OCI-LY7 (cell line): ENCODE data around the gene PIH1D1. TPM values are rescaled to one million over a fixed set of nuclear protein-coding genes. Genes with fewer than 3 reads are reported as not detected.

Source experiments
- Bru-seq: library from RNA; stranded (reverse); fragments of 400-500 nt; gene quantifications from one replicate; lab custom pipeline; 2021; lab: Mats Ljungman, UMichigan
- BruChase-seq, 2 experiments: library from RNA; stranded (reverse); fragments of 400-500 nt; gene quantifications; one replicate each; lab custom pipeline; 2021; lab: Mats Ljungman, UMichigan
- BruUV-seq: library from RNA; stranded (reverse); fragments of 400-500 nt; replicated peaks from 2 replicates; lab custom pipeline; 2021; lab: Mats Ljungman, UMichigan
- CTCF ChIA-PET: fragments of 300-600 bp; sonication (Branson Sonifier 250); formaldehyde crosslinking; loops from one replicate; lab custom pipeline; 2022; ENCODE audit warnings: antibody characterized with exemption; ENCODE audit not compliant: unreplicated experiment; lab: Charles Lee
- POLR2A ChIA-PET: fragments of 300-600 bp; sonication (Branson Sonifier 250); formaldehyde crosslinking; loops from one replicate; lab custom pipeline; 2022; ENCODE audit warnings: antibody characterized with exemption; lab: Charles Lee
- DNase-seq: peaks from one replicate; pipeline ENCODE4 v3.0.0-alpha.2; 2015; ENCODE audit warnings: low spot score
- H2AFZ ChIP-seq: fragments of 200-600 bp; sonication (generic), shearing (Covaris generic); 2 replicates; pipeline ENCODE4 v1.6.1; 2014; ENCODE audit warnings: mild to moderate bottlenecking, antibody characterized with exemption, low read length, moderate library complexity
- H3K27ac ChIP-seq: fragments of 200-600 bp; sonication (generic); 2 replicates; pipeline ENCODE4 v1.5.1; 2014; ENCODE audit warnings: mixed run types, low read depth, mild to moderate bottlenecking, moderate library complexity, low read length, inconsistent platforms; ENCODE audit not compliant: poor library complexity, severe bottlenecking
- H3K36me3 ChIP-seq: fragments of 200-600 bp; sonication (generic); 2 replicates; pipeline ENCODE4 v1.6.1; 2014; ENCODE audit warnings: mild to moderate bottlenecking, antibody characterized with exemption, low read length, moderate library complexity, mixed read lengths; ENCODE audit not compliant: insufficient read depth
- H3K4me1 ChIP-seq: fragments of 200-600 bp; sonication (generic); 2 replicates; pipeline ENCODE4 v1.5.1; 2014; ENCODE audit warnings: mild to moderate bottlenecking, low read length; ENCODE audit not compliant: insufficient read depth, poor library complexity, severe bottlenecking
- H3K4me2 ChIP-seq: fragments of 200-600 bp; sonication (generic); 2 replicates; pipeline ENCODE4 v1.6.1; 2014; ENCODE audit warnings: mild to moderate bottlenecking, low read length
- H3K4me3 ChIP-seq: fragments of 200-600 bp; sonication (generic); 2 replicates; pipeline ENCODE4 v1.5.1; 2014; ENCODE audit warnings: mild to moderate bottlenecking, low read depth, low read length; ENCODE audit not compliant: poor library complexity, severe bottlenecking
- H3K79me2 ChIP-seq: fragments of 200-600 bp; sonication (generic); 2 replicates; pipeline ENCODE4 v1.6.1; 2016; ENCODE audit warnings: low read depth, mild to moderate bottlenecking, low read length, moderate library complexity, mixed read lengths; ENCODE audit not compliant: insufficient read depth
- H3K9me2 ChIP-seq: fragments of 200-600 bp; sonication (generic); 2 replicates; pipeline ENCODE4 v1.6.1; 2016; ENCODE audit warnings: mild to moderate bottlenecking, low read length, mixed read lengths; ENCODE audit not compliant: insufficient read depth
- H3K9me3 ChIP-seq: fragments of 200-600 bp; sonication (generic); 2 replicates; pipeline ENCODE4 v1.6.1; 2014; ENCODE audit warnings: mild to moderate bottlenecking, mixed run types, low read length, mixed read lengths
- H4K20me1 ChIP-seq: fragments of 200-600 bp; sonication (generic); 2 replicates; pipeline ENCODE4 v1.6.1; 2014; ENCODE audit warnings: mild to moderate bottlenecking, antibody characterized with exemption, low read length, moderate library complexity, mixed read lengths; ENCODE audit not compliant: insufficient read depth
- CTCF ChIP-seq: fragments of 200-600 bp; sonication (generic); conservative IDR thresholded peaks from 2 replicates; pipeline ENCODE4 v1.5.1; 2014; ENCODE audit warnings: mild to moderate bottlenecking, antibody characterized with exemption, low read length, moderate library complexity, mixed read lengths
- EZH2phosphoT487 ChIP-seq: fragments of 200-600 bp; sonication (generic); IDR thresholded peaks from 2 replicates; pipeline ENCODE4 v1.6.1; 2018; ENCODE audit warnings: low read depth, borderline replicate concordance, mild to moderate bottlenecking, mixed run types, antibody characterized with exemption, low read length, moderate library complexity, mixed read lengths
- intact Hi-C: fragments of 100-400 bp; cut with micrococcal nuclease; formaldehyde crosslinking; loops from one replicate; pipeline ENCODE4 v1.10.0; 2022; ENCODE audit not compliant: unreplicated experiment
- long read RNA-seq: library from polyadenylated mRNA; stranded (forward); transcript quantifications from one replicate; pipeline ENCODE4 v2.0.0, GENCODE V29; 2022
- total RNA-seq, 2 experiments: library from RNA; depleted of rRNA in 1 of 2; stranded (reverse); fragments of >200 nt in 1 of 2; shearing (Covaris generic) in 1 of 2; gene quantifications; 2 replicates each; pipeline ENCODE4 v1.2.3, GENCODE V29; 2014 to 2022

Gene PIH1D1
- total RNA-seq (2014; rRNA removed; shearing (Covaris generic)) (114 and 117 TPM in 2 replicates), total RNA-seq (2022) (93.2 and 95.5 TPM in 2 replicates), Bru-seq, nascent RNA (percentile 65 among the genes with signal in this experiment), BruChase-seq, experiment 1, labeled RNA remaining after a 6-hour chase (percentile 72 among the genes with signal in this experiment), BruChase-seq, experiment 2, labeled RNA remaining after a 2-hour chase (percentile 72 among the genes with signal in this experiment)
- long read RNA-seq, transcript PIH1D1-201 (9 exons, 1,192 nt), result major isoform, 50 of 81 reads
- long read RNA-seq, partial matches to known transcripts, result 3 of 81 reads
- long read RNA-seq, other reads (novel, unspliced or antisense), result 25 of 81 reads

GRCh38 chr19:49451430-49452181, at the start of gene PIH1D1:
Gene PIH1D1 (minus strand): TSS chr19:49451814. CDS start chr19:49451574, 240 bp downstream.
- intact Hi-C loops, result loop anchor here (5.0 kb wide), 1 partner anchor 36 kb away; the partner anchor contains the start of gene RPL13A
- H3K4me2 ChIP-seq, result peak within 1 kb of the TSS; percentile 88
- no peaks in the 10 kb centered on the region for H4K20me1 ChIP-seq
- peaks cover 44% of the 10 kb centered on the region for H3K79me2 ChIP-seq
- BruUV-seq, result TSS peak; percentile 82
- TF ChIP-seq EZH2phosphoT487, result no peak
- TF ChIP-seq CTCF, result no peak
- DNase-seq, result peak; percentile 100
- H3K4me1 ChIP-seq, result peaks cover 31% of the 10 kb centered on the region
- peaks cover 49% of the 10 kb centered on the region for H3K36me3 ChIP-seq
- POLR2A ChIA-PET, result interaction anchor here (0.6 to 1.5 kb wide), 5 partner anchors 8 to 358 kb away, joined by 3 to 4 read pairs (median 3); partner anchors contain the start of gene RPL13A
- peak within 1 kb of the TSS; percentile 93 for H3K4me3 ChIP-seq
- peak within 1 kb of the TSS; percentile 92 for H3K27ac ChIP-seq
- CTCF ChIA-PET, result interaction anchor here (0.6 kb wide), 1 partner anchor 47 kb away, joined by 5 read pairs; no protein-coding TSS in a partner anchor
- no peaks in the 10 kb centered on the region for H3K9me3 ChIP-seq
- no peaks in the 10 kb centered on the region for H3K9me2 ChIP-seq
- peak within 1 kb of the TSS; percentile 39; the same call in 1 of the 2 replicates for H2AFZ ChIP-seq

GRCh38 chr19:49499030-49499670, 47.5 kb upstream of the PIH1D1 start:
- Histone ChIP-seq H4K20me1 (peaks cover 25% of the 10 kb centered on the region), H2AFZ (no peak overlapping the region), H3K79me2 (peaks cover 30% of the 10 kb centered on the region), H3K4me1 (peaks cover 57% of the 10 kb centered on the region), H3K4me2 (peak overlapping the region; percentile 100), H3K9me3 (no peaks in the 10 kb centered on the region), H3K27ac (peak overlapping the region; percentile 84), H3K36me3 (peaks cover 40% of the 10 kb centered on the region), H3K9me2 (no peaks in the 10 kb centered on the region), H3K4me3 (peak overlapping the region; percentile 98)
- no peak for TF ChIP-seq EZH2phosphoT487
- TF ChIP-seq CTCF, result no peak
- intact Hi-C loops, result loop anchor here (10.0 kb wide), 2 partner anchors 266 to 864 kb away; partner anchors contain the start of genes AP2A1, DBP and TSKS
- no TSS peak for BruUV-seq
- ChIA-PET CTCF (no interaction called here), POLR2A (interaction anchor here (0.5 kb wide), 1 partner anchor 619 kb away, joined by 4 read pairs; no protein-coding TSS in a partner anchor)
- DNase-seq, result no peak
